BLaER1 (cell line): ENCODE results near the gene NME3.

Experiments used
- H3K27ac ChIP-seq: shearing (Covaris generic); formaldehyde crosslinking; 2 replicates; pipeline ENCODE4 v1.8.1; 2022
- H3K27me3 ChIP-seq: shearing (Covaris generic); formaldehyde crosslinking; 2 replicates; pipeline ENCODE4 v1.8.1; 2022
- H3K36me3 ChIP-seq: shearing (Covaris generic); formaldehyde crosslinking; 2 replicates; pipeline ENCODE4 v1.8.1; 2022
- H3K4me1 ChIP-seq: shearing (Covaris generic); formaldehyde crosslinking; 2 replicates; pipeline ENCODE4 v1.8.1; 2022
- H3K4me2 ChIP-seq: shearing (Covaris generic); formaldehyde crosslinking; 2 replicates; pipeline ENCODE4 v1.8.1; 2022
- H3K4me3 ChIP-seq: shearing (Covaris generic); formaldehyde crosslinking; 2 replicates; pipeline ENCODE4 v1.8.1; 2022
- H3K9ac ChIP-seq: shearing (Covaris generic); formaldehyde crosslinking; 2 replicates; pipeline ENCODE4 v1.8.1; 2022
- H3K9me3 ChIP-seq: shearing (Covaris generic); formaldehyde crosslinking; 2 replicates; pipeline ENCODE4 v1.8.1; 2022
- H4K20me1 ChIP-seq: shearing (Covaris generic); formaldehyde crosslinking; 2 replicates; pipeline ENCODE4 v1.8.1; 2022
- Cebpa-rat ChIP-seq: shearing (Covaris generic); IDR thresholded peaks from 2 replicates; pipeline ENCODE4 v1.8.1; 2022

NME3 gene

GRCh38 chr16:1788095-1788707, 16.9 kb upstream of the NME3 start:
- H3K9me3 ChIP-seq: no peaks in the 10 kb centered on the region
- no peak overlapping the region for H3K4me3 ChIP-seq
- no peak overlapping the region for H3K9ac ChIP-seq
- H3K36me3 ChIP-seq: peaks cover 82% of the 10 kb centered on the region
- H4K20me1 ChIP-seq: peaks cover 96% of the 10 kb centered on the region
- H3K27ac ChIP-seq: no peak overlapping the region
- peaks cover 15% of the 10 kb centered on the region for H3K4me1 ChIP-seq
- no peak overlapping the region for H3K4me2 ChIP-seq
- no peak for TF ChIP-seq Cebpa-rat
- no peaks in the 10 kb centered on the region for H3K27me3 ChIP-seq

DNA sequence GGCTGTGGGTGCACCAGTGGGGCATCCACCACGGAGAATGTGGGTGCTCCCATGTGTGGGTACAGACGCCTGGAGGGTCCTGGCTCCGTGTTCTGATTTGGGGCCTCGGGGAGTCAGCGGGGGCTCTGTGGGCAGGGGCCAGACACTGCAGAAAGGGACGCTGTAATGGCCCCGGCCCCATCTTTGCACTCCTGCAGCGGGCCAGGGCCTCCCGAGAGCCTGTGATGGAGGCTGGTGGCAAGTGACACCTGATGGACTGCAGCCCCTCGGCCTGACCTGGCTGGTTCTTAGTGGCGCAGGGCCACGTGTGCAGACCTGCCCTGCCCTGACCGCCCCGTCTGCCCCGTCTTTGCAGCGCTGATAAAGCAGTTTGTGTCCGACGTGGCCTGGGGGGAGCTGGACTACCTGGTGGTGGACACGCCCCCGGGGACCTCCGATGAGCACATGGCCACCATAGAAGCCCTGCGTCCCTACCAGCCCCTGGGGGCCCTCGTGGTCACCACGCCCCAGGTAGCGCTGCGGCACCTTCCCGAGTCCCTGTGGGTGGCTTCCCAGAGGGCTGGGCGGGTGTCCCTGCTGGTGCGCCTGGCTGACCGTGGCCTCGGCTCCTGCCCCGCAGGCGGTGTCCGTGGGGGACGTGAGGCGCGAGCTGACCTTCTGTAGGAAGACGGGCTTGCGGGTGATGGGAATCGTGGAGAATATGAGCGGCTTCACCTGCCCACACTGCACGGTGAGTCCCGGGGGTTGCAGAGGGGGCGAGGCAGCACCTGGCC, 16.2 kb upstream of the NME3 start:
- Histone ChIP-seq H4K20me1 (peaks cover 96% of the 10 kb centered on the region), H3K9ac (no peak overlapping the region), H3K27ac (no peak overlapping the region), H3K27me3 (no peaks in the 10 kb centered on the region), H3K4me1 (peaks cover 15% of the 10 kb centered on the region), H3K9me3 (no peaks in the 10 kb centered on the region), H3K36me3 (peaks cover 78% of the 10 kb centered on the region), H3K4me3 (no peak overlapping the region), H3K4me2 (no peak overlapping the region)
- TF ChIP-seq Cebpa-rat: no peak

- no peak overlapping the region for H3K9ac ChIP-seq
- H3K4me2 ChIP-seq: no peak overlapping the region
- H3K4me1 ChIP-seq: peaks cover 15% of the 10 kb centered on the region
- no peak overlapping the region for H3K27ac ChIP-seq
- peaks cover 94% of the 10 kb centered on the region for H4K20me1 ChIP-seq
- H3K9me3 ChIP-seq: no peaks in the 10 kb centered on the region
- H3K36me3 ChIP-seq: peaks cover 73% of the 10 kb centered on the region
- H3K4me3 ChIP-seq: no peak overlapping the region
- no peaks in the 10 kb centered on the region for H3K27me3 ChIP-seq
- no peak for TF ChIP-seq Cebpa-rat
These were observed 15.6 kb upstream of the NME3 start for GRCh38 chr16:1787056-1787321.

GRCh38 chr16:1786242-1787055, 15.1 kb upstream of the NME3 start:
- no peak overlapping the region for H3K4me3 ChIP-seq
- peaks cover 94% of the 10 kb centered on the region for H4K20me1 ChIP-seq
- peaks cover 68% of the 10 kb centered on the region for H3K36me3 ChIP-seq
- H3K9me3 ChIP-seq: no peaks in the 10 kb centered on the region
- H3K27ac ChIP-seq: no peak overlapping the region
- no peak overlapping the region for H3K4me2 ChIP-seq
- TF ChIP-seq Cebpa-rat: no peak
- no peak overlapping the region for H3K9ac ChIP-seq
- peaks cover 19% of the 10 kb centered on the region for H3K4me1 ChIP-seq
- H3K27me3 ChIP-seq: no peaks in the 10 kb centered on the region

- H4K20me1 ChIP-seq: peaks cover 94% of the 10 kb centered on the region
- no peak for TF ChIP-seq Cebpa-rat
- H3K27ac ChIP-seq: no peak overlapping the region
- H3K4me1 ChIP-seq: peaks cover 25% of the 10 kb centered on the region
- H3K36me3 ChIP-seq: peaks cover 66% of the 10 kb centered on the region
- H3K4me2 ChIP-seq: no peak overlapping the region
- no peak overlapping the region for H3K9ac ChIP-seq
- H3K4me3 ChIP-seq: no peak overlapping the region
- H3K9me3 ChIP-seq: no peaks in the 10 kb centered on the region
- no peaks in the 10 kb centered on the region for H3K27me3 ChIP-seq
These were observed 14.5 kb upstream of the NME3 start for GRCh38 chr16:1785846-1786170.

GRCh38 chr16:1784977-1785845, 13.9 kb upstream of the NME3 start:
- Histone ChIP-seq H3K9ac (no peak overlapping the region), H3K4me1 (peaks cover 28% of the 10 kb centered on the region), H3K36me3 (peaks cover 66% of the 10 kb centered on the region), H3K9me3 (no peaks in the 10 kb centered on the region), H3K4me2 (no peak overlapping the region), H3K4me3 (no peak overlapping the region), H3K27ac (no peak overlapping the region), H3K27me3 (no peaks in the 10 kb centered on the region), H4K20me1 (peaks cover 94% of the 10 kb centered on the region)
- TF ChIP-seq Cebpa-rat: no peak

DNA sequence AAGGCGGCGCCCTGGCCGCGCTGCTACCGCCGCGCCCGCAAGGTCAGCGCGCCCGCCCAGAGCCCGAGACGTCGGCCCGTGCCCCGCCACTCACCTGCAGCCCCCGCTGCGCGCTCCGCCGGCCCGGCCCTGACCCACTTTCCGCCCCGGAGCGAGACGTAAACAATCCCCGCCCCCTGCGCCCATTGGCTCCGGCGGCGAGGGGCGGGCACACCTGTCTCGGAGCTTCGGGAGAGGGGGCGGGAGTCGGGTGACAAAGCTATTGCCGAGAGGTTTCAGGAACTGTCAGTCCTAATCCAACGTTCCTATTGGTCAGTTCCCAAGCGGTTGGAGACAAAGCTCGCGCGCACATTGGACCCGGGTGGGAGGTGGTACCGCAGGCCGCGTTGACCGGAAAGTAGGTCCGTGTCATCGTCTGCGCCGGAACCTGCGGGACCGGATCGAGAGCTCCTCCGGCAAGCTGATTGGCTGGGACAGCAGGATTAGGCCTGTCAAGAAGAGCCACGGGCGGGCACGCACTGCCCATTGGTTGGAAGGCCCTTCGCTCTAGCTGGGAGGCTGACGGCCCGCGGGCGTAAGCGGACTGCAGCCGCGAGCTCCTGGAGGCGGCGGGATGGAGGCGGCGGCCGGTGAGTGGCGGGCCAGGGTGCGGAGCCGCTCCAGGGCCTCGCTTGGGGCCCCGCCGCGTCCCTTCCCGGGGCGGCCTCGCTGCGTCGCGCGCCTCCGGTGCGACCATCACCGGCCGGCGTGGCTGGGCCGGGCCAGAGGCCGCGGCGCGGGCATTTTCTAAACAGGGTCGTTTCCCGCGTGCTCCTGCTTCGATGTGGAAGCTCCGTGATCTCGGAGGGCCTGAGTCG, 11.3 kb upstream of the NME3 start, which contains the start of the genes NUBP2 and SPSB3:
NUBP2 (plus strand) TSS at position 553 of the 857 bp plus-strand sequence; CDS start at position 614, 61 bp downstream.
SPSB3 (minus strand) TSS at position 164 of the 857 bp plus-strand sequence. CDS start 1,088 bp downstream, outside the sequence.
- H3K36me3 ChIP-seq: peaks cover 66% of the 10 kb centered on the region
- no peak for TF ChIP-seq Cebpa-rat

GRCh38 chr16:1781758-1782407, 10.5 kb upstream of the NME3 start:
- no peak for TF ChIP-seq Cebpa-rat
- Histone ChIP-seq H3K4me3 (peak overlapping the region; percentile 97), H3K4me2 (peak overlapping the region; percentile 97), H3K36me3 (peaks cover 66% of the 10 kb centered on the region), H3K9ac (peak overlapping the region; percentile 94), H4K20me1 (peaks cover 94% of the 10 kb centered on the region), H3K27me3 (no peaks in the 10 kb centered on the region), H3K27ac (peak overlapping the region; percentile 87), H3K4me1 (peaks cover 35% of the 10 kb centered on the region), H3K9me3 (no peaks in the 10 kb centered on the region)

More for the DNA sequence above, 11.3 kb upstream of the NME3 start, which contains the start of the genes NUBP2 and SPSB3:
- H3K9ac ChIP-seq: peak within 1 kb of the TSS; percentile 94
- H3K27ac ChIP-seq: peak within 1 kb of the TSS; percentile 91
- H3K9me3 ChIP-seq: no peaks in the 10 kb centered on the region
- H3K27me3 ChIP-seq: no peaks in the 10 kb centered on the region
- peak within 1 kb of the TSS; percentile 97 for H3K4me2 ChIP-seq
- peak within 1 kb of the TSS; percentile 97 for H3K4me3 ChIP-seq
- peaks cover 28% of the 10 kb centered on the region for H3K4me1 ChIP-seq
- peaks cover 94% of the 10 kb centered on the region for H4K20me1 ChIP-seq
